GM12865 (cell line): ENCODE measurements around the gene GNAL.

Experiments used
- DNase-seq: peaks from one replicate; pipeline ENCODE4 v3.0.0; 2010; ENCODE audit warnings: low read depth
- H3K4me3 ChIP-seq: 2 replicates; pipeline ENCODE4 v1.5.1; 2011; ENCODE audit warnings: mild to moderate bottlenecking, low read depth, low read length, control low read depth
- TF ChIP-seq, protein P1 (sequence below): IDR thresholded peaks from 2 replicates; pipeline ENCODE4 v1.5.1; 2011; ENCODE audit warnings: low read length, control low read depth, low read depth, inconsistent platforms; ENCODE audit not compliant: insufficient read depth; ENCODE audit errors: missing control alignments

GNAL gene

DNA sequence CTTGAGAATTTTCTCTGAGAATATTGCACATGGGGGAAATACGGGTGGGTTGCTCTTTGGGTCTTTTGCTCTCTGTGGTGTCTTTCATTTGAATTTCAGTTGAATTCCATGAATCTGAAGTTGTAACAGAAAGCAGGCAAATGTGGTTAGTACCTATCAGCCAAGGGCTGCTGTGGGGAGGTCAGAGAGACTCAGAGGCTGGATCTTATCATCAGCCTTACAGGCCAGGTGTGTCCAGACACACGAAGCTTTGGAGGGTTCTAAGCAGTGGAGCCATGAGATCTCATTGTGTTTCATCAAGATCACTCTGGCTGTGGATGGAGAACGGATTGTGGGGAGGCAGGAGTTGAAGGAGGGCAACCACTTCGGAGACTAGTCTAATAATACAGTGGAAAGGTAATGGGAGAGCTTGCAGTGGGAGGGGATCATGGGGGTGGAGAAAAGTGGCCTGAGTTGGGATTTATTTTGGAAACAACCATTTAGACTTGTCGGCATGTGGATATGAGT lies 68.1 kb downstream of the GNAL start:
- TF ChIP-seq, protein P1, sequence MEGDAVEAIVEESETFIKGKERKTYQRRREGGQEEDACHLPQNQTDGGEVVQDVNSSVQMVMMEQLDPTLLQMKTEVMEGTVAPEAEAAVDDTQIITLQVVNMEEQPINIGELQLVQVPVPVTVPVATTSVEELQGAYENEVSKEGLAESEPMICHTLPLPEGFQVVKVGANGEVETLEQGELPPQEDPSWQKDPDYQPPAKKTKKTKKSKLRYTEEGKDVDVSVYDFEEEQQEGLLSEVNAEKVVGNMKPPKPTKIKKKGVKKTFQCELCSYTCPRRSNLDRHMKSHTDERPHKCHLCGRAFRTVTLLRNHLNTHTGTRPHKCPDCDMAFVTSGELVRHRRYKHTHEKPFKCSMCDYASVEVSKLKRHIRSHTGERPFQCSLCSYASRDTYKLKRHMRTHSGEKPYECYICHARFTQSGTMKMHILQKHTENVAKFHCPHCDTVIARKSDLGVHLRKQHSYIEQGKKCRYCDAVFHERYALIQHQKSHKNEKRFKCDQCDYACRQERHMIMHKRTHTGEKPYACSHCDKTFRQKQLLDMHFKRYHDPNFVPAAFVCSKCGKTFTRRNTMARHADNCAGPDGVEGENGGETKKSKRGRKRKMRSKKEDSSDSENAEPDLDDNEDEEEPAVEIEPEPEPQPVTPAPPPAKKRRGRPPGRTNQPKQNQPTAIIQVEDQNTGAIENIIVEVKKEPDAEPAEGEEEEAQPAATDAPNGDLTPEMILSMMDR, result no peak
- DNase-seq, result no peak
- no peak overlapping the region for H3K4me3 ChIP-seq

DNA sequence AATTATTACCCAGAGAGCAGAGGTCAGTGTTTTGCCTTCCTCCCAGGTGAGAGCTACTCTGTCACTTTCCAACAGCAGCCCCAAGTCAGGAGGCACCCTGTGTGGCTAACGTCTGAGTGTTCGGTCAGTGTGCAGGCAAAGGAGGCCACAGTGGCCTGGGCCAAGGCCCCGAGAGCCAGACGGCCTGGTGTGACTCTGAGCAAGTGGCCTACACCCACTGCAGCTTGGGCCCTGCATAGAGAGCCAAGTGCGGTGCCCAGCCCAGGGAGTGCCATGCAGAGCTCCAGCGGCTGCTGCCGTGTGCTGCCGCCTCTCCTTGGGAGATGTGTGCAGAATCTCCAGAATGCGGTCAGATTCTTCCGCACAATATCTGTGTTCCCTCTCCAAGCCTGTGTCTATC lies 70.4 kb downstream of the GNAL start:
- TF ChIP-seq, protein P1, result no peak
- DNase-seq, result no peak

DNA sequence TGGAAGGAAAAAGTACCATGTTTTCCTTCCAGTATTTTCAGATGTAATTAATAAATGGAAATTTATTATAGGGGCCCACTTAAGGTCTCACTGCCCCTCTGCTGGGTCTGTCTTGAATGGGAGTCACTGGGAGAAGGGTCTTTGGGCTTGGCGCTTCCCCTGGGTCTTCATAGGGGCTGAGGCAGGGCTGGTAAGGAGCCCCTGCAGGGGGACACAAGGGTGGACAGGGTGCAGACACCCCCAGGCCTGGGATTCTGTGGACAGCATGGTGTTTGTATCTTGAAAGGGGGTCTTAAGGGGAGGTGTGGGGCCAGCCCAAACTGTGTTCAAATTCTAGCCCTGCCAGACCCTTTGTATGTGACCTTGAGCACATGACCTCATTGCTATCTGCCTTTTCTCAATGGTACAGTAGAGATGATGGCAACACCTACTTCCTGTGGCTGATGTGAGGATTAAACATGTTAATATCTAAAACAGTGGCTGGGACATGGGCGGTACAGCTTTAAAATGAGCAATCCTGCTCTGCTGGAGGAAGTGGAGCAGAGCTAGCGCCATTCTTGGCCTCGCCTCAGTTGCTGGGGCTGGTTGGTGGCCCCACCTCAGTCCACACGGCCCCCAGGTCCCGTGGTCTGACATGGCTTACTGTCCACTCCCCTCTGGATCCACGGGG lies 71.6 kb downstream of the GNAL start:
- TF ChIP-seq, protein P1, result no peak
- no peak overlapping the region for H3K4me3 ChIP-seq
- no peak for DNase-seq

More for the DNA sequence above, 70.4 kb downstream of the GNAL start:
- no peak overlapping the region for H3K4me3 ChIP-seq

DNA sequence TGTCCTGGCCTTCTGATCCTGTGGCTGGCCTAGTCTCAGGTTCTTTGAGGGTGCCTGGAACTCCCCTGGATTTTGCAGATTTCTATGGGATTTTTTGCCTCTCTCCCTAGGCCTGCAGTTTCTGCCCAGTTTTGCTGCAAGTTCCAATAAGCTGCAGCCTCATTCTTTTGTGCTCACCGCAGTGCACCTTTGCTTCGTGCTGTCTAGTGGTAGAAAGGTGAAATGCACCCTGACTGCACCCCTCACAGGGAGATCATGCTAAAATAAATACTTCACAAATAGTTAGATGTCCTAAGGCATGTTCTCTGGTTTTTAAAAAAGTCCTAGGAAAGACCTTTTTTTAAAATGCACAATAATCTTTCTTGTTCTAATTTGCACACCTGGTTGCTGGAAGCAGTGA lies 72.5 kb downstream of the GNAL start:
- peak; percentile 6 for DNase-seq
- TF ChIP-seq, protein P1, result peak; percentile 33
- H3K4me3 ChIP-seq, result no peak overlapping the region

DNA sequence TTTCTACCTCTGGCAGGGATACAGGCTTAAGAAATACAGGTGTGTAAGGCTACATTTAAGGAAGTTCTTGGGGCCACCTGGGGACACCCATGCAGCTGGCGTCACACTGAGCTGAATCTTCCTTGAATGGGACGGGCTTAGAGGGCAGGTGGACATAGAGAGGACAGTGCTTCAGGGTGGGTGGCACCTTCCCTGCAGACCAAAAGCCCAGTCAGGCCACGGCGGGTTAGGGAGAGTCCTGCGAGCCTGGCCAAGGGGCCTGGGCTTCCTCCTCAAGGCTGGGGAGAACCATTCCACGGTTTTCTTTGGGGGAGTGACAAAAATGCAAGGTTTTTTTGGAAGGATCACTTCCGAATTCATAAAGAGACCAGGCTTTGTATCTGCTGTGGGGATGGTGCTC lies 73.4 kb downstream of the GNAL start:
- no peak for DNase-seq
- H3K4me3 ChIP-seq, result no peak overlapping the region
- TF ChIP-seq, protein P1, result no peak

DNA sequence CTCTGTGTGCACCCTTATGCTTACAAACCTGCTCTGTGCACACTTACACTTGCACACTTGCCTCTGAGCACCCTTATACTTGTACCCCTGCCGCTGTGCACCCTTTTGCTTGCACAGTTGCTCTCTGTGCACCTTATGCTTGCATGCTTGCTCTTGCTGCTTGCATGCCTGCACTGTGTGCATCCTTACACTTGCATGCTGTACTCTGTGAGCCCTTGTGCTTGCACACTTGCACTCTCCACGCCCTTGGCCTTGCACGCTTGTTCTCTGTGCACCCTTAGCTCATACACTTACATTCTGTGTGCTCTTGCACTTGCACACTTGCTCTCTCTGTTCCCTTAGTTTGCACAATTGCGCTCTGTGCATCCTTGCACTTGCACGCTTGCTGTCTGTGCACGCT lies 78.3 kb downstream of the GNAL start:
- H3K4me3 ChIP-seq, result no peak overlapping the region
- DNase-seq, result no peak
- TF ChIP-seq, protein P1, result no peak

DNA sequence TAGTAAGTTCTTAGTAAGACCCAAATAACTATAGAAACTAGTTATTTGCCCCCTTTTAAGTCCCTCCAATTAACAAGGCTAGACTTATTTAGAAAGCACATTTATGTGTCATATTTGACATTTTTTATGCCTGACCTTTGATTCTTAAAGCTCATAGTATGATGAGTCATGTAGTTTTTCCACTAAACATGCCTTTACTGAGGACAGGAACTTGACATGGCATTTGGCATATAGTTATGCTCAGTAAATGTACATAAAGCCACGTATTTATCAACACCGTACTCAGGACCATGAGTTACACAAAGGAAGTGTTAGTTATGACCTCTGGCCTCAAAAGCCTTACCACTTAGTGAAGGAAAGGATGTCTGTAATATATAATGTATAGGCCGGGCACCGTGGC lies 78.9 kb downstream of the GNAL start:
- H3K4me3 ChIP-seq, result no peak overlapping the region
- TF ChIP-seq, protein P1, result no peak
- DNase-seq, result no peak
